IMR-90 (cell line): ENCODE data around the gene SNAPIN. TPM values are rescaled to one million over a fixed set of nuclear protein-coding genes. Genes with fewer than 3 reads are reported as not detected.

Experiments
- ATAC-seq: fragments of 200-7000 bp; cut with Tn5 transposase; 2 replicates; pipeline ENCODE4 v1.9.1; 2020; ENCODE audit warnings: low read depth, mild to moderate bottlenecking, moderate library complexity
- BruUV-seq: library from RNA; stranded (reverse); fragments of 400-500 nt; replicated peaks from 2 replicates; lab custom pipeline; 2021; lab: Mats Ljungman, UMichigan
- CTCF ChIA-PET: fragments of 300-600 bp; formaldehyde crosslinking; extraction: SDS; loops from one replicate; lab custom pipeline; 2021; ENCODE audit warnings: antibody characterized with exemption; lab: Yijun Ruan, JAX
- POLR2A ChIA-PET: fragments of 300-600 bp; sonication (Branson Sonifier 250); formaldehyde crosslinking; loops from one replicate; lab custom pipeline; 2022; ENCODE audit warnings: antibody characterized with exemption; ENCODE audit not compliant: unreplicated experiment; lab: Charles Lee
- DNase-seq: peaks from one replicate; pipeline ENCODE4 v3.0.0; 2013
- H2AFZ ChIP-seq: replicated peaks from 2 replicates; pipeline ENCODE3; 2013; ENCODE audit warnings: low read length, mild to moderate bottlenecking; ENCODE audit not compliant: poor library complexity
- H2AK5ac ChIP-seq: 2 replicates; pipeline ENCODE4 v1.6.1; 2013; ENCODE audit warnings: low read depth, low read length, inconsistent platforms
- H2AK9ac ChIP-seq: replicated peaks from 2 replicates; pipeline ENCODE3; 2013; ENCODE audit warnings: mild to moderate bottlenecking, low read depth, low read length, moderate library complexity; ENCODE audit not compliant: poor library complexity
- H2BK120ac ChIP-seq: 2 replicates; pipeline ENCODE4 v1.6.1; 2013; ENCODE audit warnings: low read depth, low read length, inconsistent platforms
- H2BK15ac ChIP-seq: 3 replicates; pipeline ENCODE4 v1.6.1; 2013; ENCODE audit warnings: low read depth, low read length, inconsistent platforms
- H2BK20ac ChIP-seq: 2 replicates; pipeline ENCODE4 v1.6.1; 2013; ENCODE audit warnings: low read depth, mild to moderate bottlenecking, inconsistent platforms, low read length, moderate library complexity
- H2BK5ac ChIP-seq: 2 replicates; pipeline ENCODE4 v1.6.1; 2013; ENCODE audit warnings: mild to moderate bottlenecking, low read depth, low read length, inconsistent platforms; ENCODE audit not compliant: poor library complexity, severe bottlenecking
- H3K14ac ChIP-seq: replicated peaks from 2 replicates; pipeline ENCODE4 v1.6.1; 2013; ENCODE audit warnings: low read depth, low read length, inconsistent platforms
- H3K18ac ChIP-seq: 2 replicates; pipeline ENCODE4 v1.6.1; 2013; ENCODE audit warnings: low read depth, low read length, control low read depth
- H3K23ac ChIP-seq: 2 replicates; pipeline ENCODE4 v1.6.1; 2013; ENCODE audit warnings: low read depth, low read length, inconsistent platforms
- H3K27ac ChIP-seq: 2 replicates; pipeline ENCODE4 v1.5.1; 2013; ENCODE audit warnings: mild to moderate bottlenecking, control low read depth, low read length; ENCODE audit not compliant: insufficient read depth
- H3K27me3 ChIP-seq: 2 replicates; pipeline ENCODE4 v1.6.1; 2013; ENCODE audit warnings: low read length; ENCODE audit not compliant: control insufficient read depth, insufficient read depth
- H3K36me3 ChIP-seq: 2 replicates; pipeline ENCODE4 v1.6.1; 2013; ENCODE audit warnings: low read length, mixed read lengths; ENCODE audit not compliant: control insufficient read depth, insufficient read depth
- H3K4ac ChIP-seq: 2 replicates; pipeline ENCODE4 v1.6.1; 2013; ENCODE audit warnings: low read depth, low read length, inconsistent platforms
- H3K4me1 ChIP-seq: 2 replicates; pipeline ENCODE4 v1.6.1; 2013; ENCODE audit warnings: low read length, mixed read lengths; ENCODE audit not compliant: control insufficient read depth, insufficient read depth
- H3K4me2 ChIP-seq: 2 replicates; pipeline ENCODE4 v1.6.1; 2013; ENCODE audit warnings: low read depth, mild to moderate bottlenecking, control low read depth, low read length, moderate library complexity
- H3K4me3 ChIP-seq: 2 replicates; pipeline ENCODE4 v1.5.1; 2013; ENCODE audit warnings: low read depth, mild to moderate bottlenecking, control low read depth, low read length, moderate library complexity; ENCODE audit not compliant: insufficient read depth
- H3K56ac ChIP-seq: 2 replicates; pipeline ENCODE4 v1.6.1; 2013; ENCODE audit warnings: low read length, inconsistent platforms; ENCODE audit not compliant: insufficient read depth; ENCODE audit errors: extremely low read depth
- H3K79me1 ChIP-seq, 2 experiments: 2 replicates each; pipeline ENCODE4 v1.6.1; 2013; ENCODE audit warnings: low read length in 2 of 2, inconsistent platforms in 1 of 2, low read depth in 1 of 2
- H3K9ac ChIP-seq: 2 replicates; pipeline ENCODE4 v1.6.1; 2013; ENCODE audit warnings: low read depth, low read length, control low read depth
- H3K9me1 ChIP-seq: 2 replicates; pipeline ENCODE4 v1.6.1; 2013; ENCODE audit warnings: low read length, inconsistent platforms; ENCODE audit not compliant: insufficient read depth
- H3K9me3 ChIP-seq: 2 replicates; pipeline ENCODE4 v1.6.1; 2013; ENCODE audit warnings: low read length; ENCODE audit not compliant: control insufficient read depth, insufficient read depth
- H4K20me1 ChIP-seq: 2 replicates; pipeline ENCODE4 v1.6.1; 2013; ENCODE audit warnings: low read length, inconsistent platforms; ENCODE audit not compliant: insufficient read depth
- H4K5ac ChIP-seq: 2 replicates; pipeline ENCODE4 v1.6.1; 2013; ENCODE audit warnings: mild to moderate bottlenecking, low read depth, low read length, control low read depth
- H4K8ac ChIP-seq, 2 experiments: 2 replicates each; pipeline ENCODE4 v1.6.1; 2013; ENCODE audit warnings: low read depth in 2 of 2, low read length in 2 of 2, control low read depth in 1 of 2, inconsistent platforms in 1 of 2
- H4K91ac ChIP-seq: 2 replicates; pipeline ENCODE4 v1.6.1; 2013; ENCODE audit warnings: low read depth, low read length, inconsistent platforms; ENCODE audit not compliant: insufficient read depth
- CEBPB ChIP-seq: IDR thresholded peaks from 2 replicates; pipeline ENCODE4 v1.6.1; 2012; ENCODE audit warnings: low read depth, low read length, improper control_type of control experiment
- CHD1 ChIP-seq: IDR thresholded peaks from 2 replicates; pipeline ENCODE4 v1.6.1; 2012; ENCODE audit warnings: low read depth, low read length, improper control_type of control experiment
- MAFK ChIP-seq: IDR thresholded peaks from 2 replicates; pipeline ENCODE4 v1.6.1; 2012; ENCODE audit warnings: low read depth, low read length, improper control_type of control experiment
- RCOR1 ChIP-seq: IDR thresholded peaks from 2 replicates; pipeline ENCODE4 v1.6.1; 2012; ENCODE audit warnings: mild to moderate bottlenecking, low read length, improper control_type of control experiment; ENCODE audit not compliant: insufficient replicate concordance
- SMC3 ChIP-seq: fragments of 150-350 bp; IDR thresholded peaks from 2 replicates; pipeline ENCODE4 v1.6.1; 2016; ENCODE audit warnings: low read depth, mild to moderate bottlenecking, antibody characterized with exemption, low read length, moderate library complexity
- WGBS, 2 experiments: methylation state at CpG; one replicate each; pipeline versions ENCODE4 v1.1.5 to v1.1.7; 2013; ENCODE audit warnings: missing lambda C conversion rate in 2 of 2; ENCODE audit not compliant: insufficient read length in 1 of 2; ENCODE audit errors: extremely low coverage in 2 of 2; 5-methylcytosine and 5-hydroxymethylcytosine counted together
- dilution Hi-C: fragments of 300-500 bp; cut with HindIII; formaldehyde crosslinking; loops from one replicate; pipeline ENCODE4 v1.14.3; 2018; ENCODE audit warnings: low sequenced_read_pairs; ENCODE audit not compliant: unreplicated experiment
- in situ Hi-C: fragments of 300-500 bp; cut with MboI; formaldehyde crosslinking; loops from 3 replicates; pipeline ENCODE4 v1.14.3; 2019; ENCODE audit warnings: low sequenced_read_pairs, inconsistent platforms, mixed read lengths
- intact Hi-C: fragments of 100-400 bp; cut with micrococcal nuclease; formaldehyde crosslinking; loops from 2 replicates; pipeline ENCODE4 v1.10.0; 2022
- polyA plus RNA-seq, 3 experiments: library from polyadenylated mRNA; depleted of rRNA; stranded (reverse); fragments of >200 nt; gene quantifications; 2 replicates each; pipeline ENCODE4 v1.2.3, GENCODE V29; 2012; ENCODE audit warnings: low replicate concordance in 1 of 3
- total RNA-seq: library from RNA; depleted of rRNA; stranded (reverse); fragments of >200 nt; gene quantifications from 2 replicates; pipeline ENCODE4 v1.2.3, GENCODE V29; 2012
- TF ChIP-seq, protein P1 (sequence below): fragments of 150-350 bp; IDR thresholded peaks from 2 replicates; pipeline ENCODE4 v1.6.1; 2016; ENCODE audit warnings: low read depth, mild to moderate bottlenecking, low read length, moderate library complexity, borderline replicate concordance
- TF ChIP-seq, protein P2 (sequence below): conservative IDR thresholded peaks from 2 replicates; pipeline ENCODE4 v1.5.1; 2012; ENCODE audit warnings: mild to moderate bottlenecking, low read depth, low read length, improper control_type of control experiment

Gene SNAPIN
- total and polyA plus RNA-seq, 2 of the 4 experiments (the other 2 are of a cell fraction), result 37.4 to 40.9 TPM

DNA sequence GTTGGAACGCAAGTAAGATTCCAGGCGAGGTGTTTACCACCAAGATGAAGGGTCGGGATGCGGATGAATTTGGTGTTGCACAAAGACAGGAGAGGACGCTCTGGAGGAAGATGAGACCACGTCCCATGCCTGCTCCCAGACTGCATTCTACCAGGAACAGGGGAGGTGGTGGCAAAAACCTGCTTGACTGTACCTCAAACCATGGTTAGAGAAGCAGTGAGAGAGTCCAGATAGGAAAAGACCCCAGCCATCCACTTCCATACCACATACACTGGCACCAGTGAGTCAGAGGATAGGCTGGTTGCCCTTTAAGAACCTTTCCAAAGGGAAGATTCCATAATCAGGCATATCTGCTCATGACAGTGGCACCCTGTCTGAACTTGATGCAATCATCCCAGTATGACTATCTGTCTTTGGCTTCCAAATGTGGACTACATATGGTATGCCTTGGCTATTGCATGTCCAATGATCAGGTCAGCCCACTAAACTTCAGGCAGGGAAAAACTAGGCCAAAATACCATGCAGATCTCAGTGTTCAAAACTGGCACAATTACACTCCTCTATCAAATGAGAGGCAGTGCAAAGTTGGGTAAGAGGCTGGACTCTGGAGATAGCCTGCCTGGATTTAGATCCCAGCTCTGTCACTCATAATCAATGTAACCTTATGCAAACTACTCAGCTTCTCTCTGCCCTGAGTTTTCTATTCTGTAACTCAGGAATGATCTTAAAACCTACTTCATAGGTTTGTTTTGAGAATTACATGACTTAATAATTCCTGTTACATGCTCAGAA, 40.6 kb downstream of the SNAPIN start:
- intact Hi-C loops, result no loop called here

More for the DNA sequence above, 40.6 kb downstream of the SNAPIN start:
- H3K27ac ChIP-seq, result no peak overlapping the region
- WGBS, 2 experiments, result 100% methylated on average over 2 of the region's 6 CpGs; no CpG with 5 or more reads in 1 of the 2 experiments
- no peak overlapping the region for H4K8ac ChIP-seq
- no peaks in the 10 kb centered on the region for H4K20me1 ChIP-seq
- no peak overlapping the region for H2BK20ac ChIP-seq
- no peak overlapping the region for H4K5ac ChIP-seq
- DNase-seq, result peak; percentile 35
- no TSS peak for BruUV-seq
- H3K14ac ChIP-seq, result no peak overlapping the region
- H2BK15ac ChIP-seq, result no peak overlapping the region
- ChIA-PET CTCF (no interaction called here), POLR2A (no interaction called here)
- in situ Hi-C loops, result no loop called here
- no peak overlapping the region for H2BK5ac ChIP-seq
- no peak overlapping the region for H4K91ac ChIP-seq
- H3K9me3 ChIP-seq, result no peaks in the 10 kb centered on the region
- H3K27me3 ChIP-seq, result 0 out of 2 replicates have a peak, but pooled peaks cover 2% of the 10 kb centered on the region
- H3K9ac ChIP-seq, result no peak overlapping the region
- H2AK5ac ChIP-seq, result no peak overlapping the region
- no peak overlapping the region for H3K23ac ChIP-seq
- H3K9me1 ChIP-seq, result no peaks in the 10 kb centered on the region
- peaks cover 2% of the 10 kb centered on the region for H3K4me1 ChIP-seq
- peak; percentile 60 for ATAC-seq
- H3K36me3 ChIP-seq, result no peaks in the 10 kb centered on the region
- H3K18ac ChIP-seq, result no peak overlapping the region
- H3K4me2 ChIP-seq, result no peak overlapping the region
- peak; percentile 69; the same call in 1 of the 2 replicates for TF ChIP-seq CEBPB
- TF ChIP-seq SMC3, result no peak
- TF ChIP-seq MAFK, result no peak
- TF ChIP-seq, protein P1, sequence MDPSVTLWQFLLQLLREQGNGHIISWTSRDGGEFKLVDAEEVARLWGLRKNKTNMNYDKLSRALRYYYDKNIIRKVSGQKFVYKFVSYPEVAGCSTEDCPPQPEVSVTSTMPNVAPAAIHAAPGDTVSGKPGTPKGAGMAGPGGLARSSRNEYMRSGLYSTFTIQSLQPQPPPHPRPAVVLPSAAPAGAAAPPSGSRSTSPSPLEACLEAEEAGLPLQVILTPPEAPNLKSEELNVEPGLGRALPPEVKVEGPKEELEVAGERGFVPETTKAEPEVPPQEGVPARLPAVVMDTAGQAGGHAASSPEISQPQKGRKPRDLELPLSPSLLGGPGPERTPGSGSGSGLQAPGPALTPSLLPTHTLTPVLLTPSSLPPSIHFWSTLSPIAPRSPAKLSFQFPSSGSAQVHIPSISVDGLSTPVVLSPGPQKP, result no peak
- TF ChIP-seq, protein P2, sequence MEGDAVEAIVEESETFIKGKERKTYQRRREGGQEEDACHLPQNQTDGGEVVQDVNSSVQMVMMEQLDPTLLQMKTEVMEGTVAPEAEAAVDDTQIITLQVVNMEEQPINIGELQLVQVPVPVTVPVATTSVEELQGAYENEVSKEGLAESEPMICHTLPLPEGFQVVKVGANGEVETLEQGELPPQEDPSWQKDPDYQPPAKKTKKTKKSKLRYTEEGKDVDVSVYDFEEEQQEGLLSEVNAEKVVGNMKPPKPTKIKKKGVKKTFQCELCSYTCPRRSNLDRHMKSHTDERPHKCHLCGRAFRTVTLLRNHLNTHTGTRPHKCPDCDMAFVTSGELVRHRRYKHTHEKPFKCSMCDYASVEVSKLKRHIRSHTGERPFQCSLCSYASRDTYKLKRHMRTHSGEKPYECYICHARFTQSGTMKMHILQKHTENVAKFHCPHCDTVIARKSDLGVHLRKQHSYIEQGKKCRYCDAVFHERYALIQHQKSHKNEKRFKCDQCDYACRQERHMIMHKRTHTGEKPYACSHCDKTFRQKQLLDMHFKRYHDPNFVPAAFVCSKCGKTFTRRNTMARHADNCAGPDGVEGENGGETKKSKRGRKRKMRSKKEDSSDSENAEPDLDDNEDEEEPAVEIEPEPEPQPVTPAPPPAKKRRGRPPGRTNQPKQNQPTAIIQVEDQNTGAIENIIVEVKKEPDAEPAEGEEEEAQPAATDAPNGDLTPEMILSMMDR, result no peak
- no peak for TF ChIP-seq CHD1
- no peak for TF ChIP-seq RCOR1
- no peak overlapping the region for H2AFZ ChIP-seq
- no peaks in the 10 kb centered on the region for H3K79me1 ChIP-seq
- H3K56ac ChIP-seq, result no peak overlapping the region
- dilution Hi-C loops, result no loop called here
- H3K4ac ChIP-seq, result no peak overlapping the region
- no peak overlapping the region for H2AK9ac ChIP-seq
- no peak overlapping the region for H2BK120ac ChIP-seq
- no peak overlapping the region for H3K4me3 ChIP-seq
